AG09309 (cell line): ENCODE results near the gene BCKDHB.

Experiments
- DNase-seq: peaks from one replicate; pipeline ENCODE4 v3.0.0-alpha.2; 2010; ENCODE audit warnings: low read depth
- H3K4me3 ChIP-seq: 2 replicates; pipeline ENCODE4 v1.5.1; 2011; ENCODE audit warnings: mild to moderate bottlenecking, low read depth, low read length, moderate library complexity; ENCODE audit not compliant: control insufficient read depth
- CTCF ChIP-seq: IDR thresholded peaks from 2 replicates; pipeline ENCODE4 v1.5.1; 2011; ENCODE audit warnings: mild to moderate bottlenecking, low read depth, low read length, inconsistent platforms; ENCODE audit not compliant: insufficient read depth, control insufficient read depth; ENCODE audit errors: missing control alignments

The BCKDHB gene

GRCh38 chr6:80276861-80277260 lies 170.4 kb downstream of the BCKDHB start:
- DNase-seq = no peak
- no peak for TF ChIP-seq CTCF
- no peak overlapping the region for H3K4me3 ChIP-seq

GRCh38 chr6:80277501-80277900 lies 171.0 kb downstream of the BCKDHB start:
- no peak overlapping the region for H3K4me3 ChIP-seq
- DNase-seq = no peak
- no peak for TF ChIP-seq CTCF

- H3K4me3 ChIP-seq = no peak overlapping the region
- DNase-seq = no peak
- TF ChIP-seq CTCF = no peak
These were observed 174.0 kb downstream of the BCKDHB start for GRCh38 chr6:80280262-80281010.

GRCh38 chr6:80282913-80283554 lies 176.6 kb downstream of the BCKDHB start:
- no peak for TF ChIP-seq CTCF

GRCh38 chr6:80287112-80287511 lies 180.6 kb downstream of the BCKDHB start:
- no peak overlapping the region for H3K4me3 ChIP-seq
- no peak for TF ChIP-seq CTCF
- no peak for DNase-seq

More at GRCh38 chr6:80282913-80283554, 176.6 kb downstream of the BCKDHB start:
- no peak for DNase-seq
- no peak overlapping the region for H3K4me3 ChIP-seq

GRCh38 chr6:80287607-80288006 lies 181.1 kb downstream of the BCKDHB start:
- no peak for DNase-seq
- no peak for TF ChIP-seq CTCF
- no peak overlapping the region for H3K4me3 ChIP-seq
